Adipose tissue (tissue), 3 donors: ENCODE data around the gene ZNF608. TPM values are rescaled to one million over a fixed set of nuclear protein-coding genes. Genes with fewer than 3 reads are reported as not detected.

ENCODE experiments used
- H3K27ac ChIP-seq: one replicate; pipeline ENCODE4 v1.5.1; 2013; ENCODE audit warnings: low read depth, low read length
- WGBS, 3 donors: extraction: QIAGEN DNeasy Blood & Tissue Kit; methylation state at CpG; one replicate each; pipeline ENCODE4 v1.1.7; 2013; 5-methylcytosine and 5-hydroxymethylcytosine counted together
- polyA plus RNA-seq, 3 donors: library from polyadenylated mRNA; stranded (reverse); fragments of 200-250 nt; gene quantifications; one replicate each; pipeline ENCODE4 v1.2.3, GENCODE V29; 2013
- donor health status: healthy with polysubstance abuse.
- donor health status: Bipolar disorder and iron deficiency.
- donor health status: healthy.

The ZNF608 gene
- polyA plus RNA-seq, 3 donors, result 6.0 to 11.7 (median 11.0) TPM

- 77 to 82% (median 77%) methylated on average over 3 of the region's 3 CpGs for WGBS, 3 donors
- no peak overlapping the region for H3K27ac ChIP-seq
Measured at GRCh38 chr5:124755565-124755964, 9.1 kb upstream of the ZNF608 start.

DNA sequence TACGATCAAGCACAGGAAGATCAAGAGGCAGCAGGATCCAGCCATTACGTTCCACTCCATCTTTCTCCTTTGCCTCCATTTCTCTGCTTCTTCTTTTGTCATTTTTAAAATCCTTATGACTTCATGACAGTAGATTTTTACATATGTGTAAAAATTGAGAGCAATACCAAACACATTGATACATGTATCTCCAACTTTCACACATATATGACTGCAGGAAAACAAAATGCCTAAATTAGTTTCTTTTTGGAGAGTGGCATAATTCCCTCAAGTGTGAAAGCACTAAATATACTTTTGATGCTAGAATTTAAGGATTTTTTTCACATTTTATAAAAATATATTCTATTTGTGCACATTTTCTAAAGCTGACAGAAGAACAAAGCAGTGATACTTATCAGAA lies 8.6 kb upstream of the ZNF608 start:
- 65 to 87% (median 82%) methylated on average over 2 of the region's 2 CpGs for WGBS, 3 donors
- H3K27ac ChIP-seq, result no peak overlapping the region

- no peak overlapping the region for H3K27ac ChIP-seq
- 64 to 70% (median 66%) methylated on average over 7 of the region's 7 CpGs for WGBS, 3 donors
Measured at GRCh38 chr5:124754206-124754927, 7.9 kb upstream of the ZNF608 start.

DNA sequence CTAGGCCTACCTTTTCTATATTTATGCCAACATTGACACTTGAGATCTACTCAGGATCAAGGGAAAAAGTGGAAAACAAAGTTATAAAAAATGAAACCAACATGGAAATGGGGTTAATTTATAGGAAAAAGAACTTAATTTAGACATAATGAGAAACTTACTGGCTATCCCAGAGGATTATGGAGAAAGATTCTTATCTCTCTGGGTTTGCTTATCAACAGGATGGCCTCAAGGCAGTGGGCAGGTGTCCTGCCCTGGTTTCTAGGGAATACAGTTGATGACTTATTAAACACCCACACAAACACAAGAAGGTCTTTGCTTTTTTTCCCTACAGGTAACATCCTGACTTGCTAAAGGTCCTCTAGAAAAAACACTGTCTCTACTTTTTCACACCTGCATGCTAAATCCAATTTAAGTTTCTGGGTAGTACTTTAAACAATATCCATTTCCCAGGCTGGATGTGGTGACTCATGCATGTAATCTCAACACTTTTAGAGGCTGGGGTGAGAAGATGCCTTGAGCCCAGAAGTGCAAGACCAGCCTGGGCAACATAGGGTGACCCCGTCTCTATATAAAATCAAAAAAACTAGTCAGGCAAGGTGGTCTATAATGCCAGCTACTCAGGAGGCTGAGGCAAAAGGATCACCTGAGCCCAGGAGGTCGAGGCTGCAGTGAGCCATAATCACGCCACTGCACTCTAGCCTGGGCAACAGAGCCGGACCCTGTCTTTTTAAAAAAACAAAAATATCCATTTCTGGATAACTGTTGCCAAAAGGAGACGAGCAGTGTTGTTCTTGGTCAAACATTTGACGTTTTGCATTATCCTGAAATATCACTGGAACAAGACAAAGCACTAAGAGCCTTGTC lies 6.6 kb upstream of the ZNF608 start:
- no peak overlapping the region for H3K27ac ChIP-seq
- 81 to 89% (median 89%) methylated on average over 6 of the region's 6 CpGs for whole genome bisulfite sequencing, 3 donors

GRCh38 chr5:124751031-124751430 lies 4.6 kb upstream of the ZNF608 start:
- 88 to 94% (median 90%) methylated on average over 2 of the region's 2 CpGs for WGBS, 3 donors

GRCh38 chr5:124748687-124749594 lies 2.5 kb upstream of the ZNF608 start:
- 3 to 9% (median 5%) methylated on average over 25 of the region's 25 CpGs for WGBS, 3 donors
- no peak overlapping the region for H3K27ac ChIP-seq

More at GRCh38 chr5:124751031-124751430, 4.6 kb upstream of the ZNF608 start:
- no peak overlapping the region for H3K27ac ChIP-seq

DNA sequence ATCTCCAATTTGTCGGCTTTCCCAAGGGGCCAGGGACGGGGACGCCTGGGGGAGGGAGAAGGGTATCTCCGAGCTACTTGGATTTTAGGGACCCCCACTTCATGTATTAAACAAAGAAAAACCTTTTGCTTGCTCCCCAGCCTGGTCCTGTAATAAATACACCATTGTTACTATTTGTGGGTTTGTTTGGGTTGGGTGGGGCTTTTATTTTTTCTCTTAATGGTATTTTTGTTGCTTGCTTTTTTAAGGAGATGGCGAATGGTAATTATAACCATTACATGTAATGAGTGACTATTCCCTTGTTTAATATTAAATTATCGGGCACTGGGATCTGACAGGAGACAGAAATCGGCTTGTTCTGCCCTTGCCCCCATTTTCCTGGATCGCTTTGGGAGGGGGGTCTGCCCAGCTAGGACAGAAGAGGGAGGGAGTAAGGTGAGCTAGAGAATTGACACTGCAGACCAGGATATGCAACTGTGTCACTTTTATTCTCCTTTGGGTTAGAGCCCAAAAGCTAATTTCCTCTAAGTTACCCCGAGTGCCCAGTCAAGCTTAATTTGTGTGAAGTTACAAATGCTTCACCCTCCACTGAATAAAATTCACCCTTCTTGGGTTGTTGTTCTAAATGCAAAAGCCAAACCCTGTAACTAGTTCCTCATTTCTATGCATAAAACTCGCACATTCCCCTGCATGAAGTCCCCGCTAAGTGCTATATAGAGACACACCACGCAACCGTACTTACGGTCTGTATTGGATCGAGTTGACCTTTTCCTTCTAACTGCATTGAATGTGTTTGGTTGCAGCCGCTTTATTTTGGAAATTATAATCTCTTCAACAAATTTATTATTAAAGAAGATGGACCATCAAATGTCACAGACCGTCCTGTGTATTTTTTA lies 1.6 kb upstream of the ZNF608 start:
- no peak overlapping the region for H3K27ac ChIP-seq
- WGBS, 3 donors, result 1 to 2% (median 1%) methylated on average over 17 of the region's 17 CpGs

DNA sequence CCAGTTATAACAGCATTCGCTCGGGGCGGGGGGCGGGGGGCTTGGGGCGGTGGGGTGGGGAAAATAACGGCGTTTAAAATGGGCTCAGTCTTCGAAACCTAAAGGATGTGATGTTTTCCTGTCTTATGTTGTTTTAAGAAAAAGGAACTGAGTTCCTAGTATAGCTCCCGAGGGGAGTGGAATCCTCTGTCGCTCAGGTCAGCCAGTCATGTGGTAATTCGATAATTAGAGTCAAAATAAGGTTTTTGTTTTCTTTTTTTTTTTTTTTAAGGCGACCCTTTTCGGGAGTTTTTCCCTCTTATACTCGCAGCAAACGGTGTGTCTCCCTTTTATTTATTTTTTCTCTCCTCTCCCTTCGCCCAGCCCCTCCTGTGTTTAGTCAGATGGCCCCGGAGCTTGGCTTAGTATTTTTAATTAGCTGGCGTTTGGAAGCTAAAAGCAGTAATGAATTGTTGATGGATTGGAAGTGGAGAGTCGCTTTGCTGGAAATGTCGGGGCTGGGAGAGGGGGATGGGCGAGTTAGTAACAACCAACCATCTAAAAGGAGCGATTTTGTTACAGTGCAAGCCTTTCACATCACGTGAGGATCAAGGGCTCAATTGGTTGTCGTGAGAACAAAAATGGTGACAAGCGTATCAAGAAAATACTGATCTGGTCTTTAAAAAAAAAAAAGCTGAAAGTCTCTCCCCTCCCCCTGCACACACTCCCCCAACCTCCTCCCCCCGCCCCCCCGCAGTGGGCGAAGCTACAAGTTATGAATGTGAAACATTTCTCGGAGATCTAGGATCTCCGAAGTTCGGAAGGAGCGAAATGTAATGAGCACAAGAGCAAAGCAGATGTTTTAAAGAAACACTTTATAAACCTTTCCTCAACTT lies 714 bp upstream of the ZNF608 start:
- WGBS, 3 donors, result 0 to 1% (median 1%) methylated on average over 32 of the region's 32 CpGs
- peak overlapping the region; percentile 0 for H3K27ac ChIP-seq

DNA sequence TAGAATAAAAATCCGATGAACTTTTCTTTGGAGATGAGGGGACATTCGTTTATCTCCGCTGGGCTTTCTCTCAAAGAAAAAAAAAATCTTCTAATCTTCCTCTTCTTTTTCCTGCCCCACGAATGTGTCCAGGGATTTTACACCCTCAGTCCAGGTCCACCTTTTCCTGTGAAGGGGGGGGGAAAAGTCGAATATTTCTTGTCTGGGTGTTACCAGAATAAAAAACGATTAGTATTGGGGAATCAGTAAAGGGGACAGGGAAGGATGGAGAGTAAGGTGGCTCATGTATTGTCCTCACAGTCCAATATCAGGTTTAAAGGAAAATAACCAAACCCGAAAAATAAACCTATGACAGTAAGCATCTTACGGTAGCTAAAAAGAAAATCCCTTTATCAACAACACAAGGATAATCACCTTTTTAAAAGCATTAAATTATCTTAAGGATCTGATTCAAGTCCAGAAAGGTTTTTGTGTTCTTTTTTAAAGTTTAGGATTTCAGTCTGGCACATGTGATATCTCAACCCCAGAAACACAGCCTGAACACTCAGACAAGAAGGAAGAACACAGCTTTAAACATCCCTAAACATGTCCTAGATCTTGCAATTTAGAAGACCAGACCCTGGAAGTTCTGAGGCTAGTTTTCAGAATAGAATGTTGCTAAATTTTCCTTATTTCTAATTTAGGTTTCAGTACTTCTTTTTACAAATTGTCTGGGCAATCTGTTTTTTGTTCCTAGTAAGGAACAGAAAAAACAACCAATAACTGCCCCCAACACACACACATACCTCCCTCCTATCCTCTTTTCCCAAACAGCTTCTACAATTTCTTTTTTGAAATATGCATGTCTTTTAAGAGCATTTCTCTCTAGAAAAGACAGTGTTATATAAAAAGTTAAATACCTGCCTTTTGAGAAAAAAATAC lies 1.2 kb downstream of the ZNF608 start:
- WGBS, 3 donors, result 38 to 55% (median 53%) methylated on average over 8 of the region's 8 CpGs

GRCh38 chr5:124744170-124744971 lies 2.1 kb downstream of the ZNF608 start:
- H3K27ac ChIP-seq, result no peak overlapping the region
- 16 to 30% (median 22%) methylated on average over 27 of the region's 27 CpGs for WGBS, 3 donors

More for the DNA sequence above, 1.2 kb downstream of the ZNF608 start:
- H3K27ac ChIP-seq, result no peak overlapping the region

DNA sequence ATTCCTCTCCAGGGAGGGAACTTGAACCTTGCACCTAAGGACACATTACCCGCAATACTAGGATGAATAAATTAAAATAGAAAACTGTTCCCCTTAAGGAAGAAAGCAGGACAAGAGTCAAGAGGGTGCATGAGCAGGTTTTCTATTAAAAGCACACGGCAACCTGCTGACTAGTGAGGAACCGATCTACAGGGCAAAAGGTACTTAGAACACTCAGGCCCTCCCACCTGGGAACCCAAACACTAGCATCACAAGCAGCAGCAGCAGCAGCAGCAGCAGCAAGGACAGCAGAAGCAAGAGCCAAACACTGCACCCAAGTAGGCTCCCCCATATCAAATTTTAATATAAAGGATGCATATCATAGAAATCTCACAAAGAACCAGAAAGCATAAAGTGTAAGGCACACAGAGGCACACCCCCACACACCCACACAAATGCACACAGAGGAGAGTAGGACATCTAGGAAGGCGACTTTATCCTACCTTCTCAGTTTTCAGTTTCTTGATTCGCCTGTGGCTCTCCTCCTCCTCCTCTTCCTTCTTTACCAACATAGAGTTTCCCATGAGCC lies 2.8 kb downstream of the ZNF608 start:
- 20 to 36% (median 24%) methylated on average over 5 of the region's 5 CpGs for WGBS, 3 donors
- no peak overlapping the region for H3K27ac ChIP-seq

DNA sequence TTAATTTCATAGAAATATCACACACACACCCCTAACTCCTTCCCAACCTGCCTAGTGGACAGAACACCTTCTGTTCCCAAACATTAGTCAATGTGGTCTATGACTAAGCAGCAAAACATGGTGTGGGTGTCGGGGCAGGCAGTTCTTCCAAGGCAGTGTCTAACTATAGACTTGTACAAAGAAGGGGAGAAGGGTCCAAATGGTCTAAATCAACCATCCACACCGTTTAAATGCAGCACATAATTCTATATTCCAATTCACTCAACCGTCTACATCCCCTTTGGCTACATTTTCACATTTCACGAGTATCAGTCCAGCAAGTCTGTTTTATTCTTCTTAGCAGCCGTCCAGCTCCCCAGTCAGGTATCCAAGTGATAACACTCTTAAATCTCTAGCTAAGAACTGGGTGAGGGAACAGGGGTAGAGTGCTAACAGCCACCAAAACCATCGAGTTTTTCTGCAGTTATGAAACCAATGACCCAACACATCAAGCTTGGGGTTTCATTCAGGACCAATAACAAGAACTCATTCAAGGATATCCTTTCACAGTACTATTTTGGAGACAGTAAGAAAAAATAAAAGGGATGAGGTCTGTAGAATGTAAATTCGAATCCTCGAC lies 3.3 kb downstream of the ZNF608 start:
- no peak overlapping the region for H3K27ac ChIP-seq
- WGBS, 3 donors, result 29 to 41% (median 36%) methylated on average over 8 of the region's 8 CpGs

GRCh38 chr5:124742521-124742920 lies 3.9 kb downstream of the ZNF608 start:
- 53 to 78% (median 63%) methylated on average over 4 of the region's 4 CpGs for WGBS, 3 donors
- H3K27ac ChIP-seq, result no peak overlapping the region

- H3K27ac ChIP-seq, result no peak overlapping the region
- WGBS, 3 donors, result 29 to 51% (median 49%) methylated on average over 4 of the region's 4 CpGs
Measured at GRCh38 chr5:124741711-124742496, 4.5 kb downstream of the ZNF608 start.
